Prostate gland (tissue), 2 donors: ENCODE results near the gene BAIAP2. TPM values are rescaled to one million over a fixed set of nuclear protein-coding genes. Genes with fewer than 3 reads are reported as not detected.

Source experiments
- DNase-seq: peaks from one replicate; pipeline ENCODE4 v3.0.0-alpha.2; 2019; ENCODE audit warnings: low spot score
- H3K27ac ChIP-seq, 2 donors: fragments of 200-600 bp; sonication (generic); 2 replicates each; pipeline ENCODE4 v1.5.1; 2017 to 2019
- H3K27me3 ChIP-seq: fragments of 200-600 bp; sonication (generic); replicated peaks from 2 replicates; pipeline ENCODE4 v1.5.1; 2019; ENCODE audit not compliant: insufficient read depth
- H3K36me3 ChIP-seq, 2 donors: fragments of 200-600 bp; sonication (generic); 1 replicate in 1 of 2; 2 replicates in 1 of 2; pipeline versions ENCODE4 v1.5.1 to v1.8.1; 2017 to 2019
- H3K4me1 ChIP-seq: fragments of 200-600 bp; sonication (generic); replicated peaks from 2 replicates; pipeline ENCODE4 v1.5.1; 2019
- H3K4me3 ChIP-seq, 2 donors: fragments of 200-600 bp; sonication (generic); 2 replicates each; pipeline ENCODE4 v1.5.1; 2017 to 2019
- H3K9me3 ChIP-seq: fragments of 200-600 bp; sonication (generic); 2 replicates; pipeline ENCODE4 v1.5.1; 2017
- CTCF ChIP-seq, 4 experiments: fragments of 200-600 bp in 2 of 4; fragments of 450-650 bp in 2 of 4; sonication (generic) in 2 of 4; IDR thresholded peaks; 1 replicate in 3 of 4; 2 replicates in 1 of 4; pipeline ENCODE4 v1.5.1; 2016 to 2019; ENCODE audit warnings: antibody characterized with exemption in 4 of 4, mild to moderate bottlenecking in 2 of 4, moderate library complexity in 2 of 4
- POLR2A ChIP-seq: fragments of 450-650 bp; IDR thresholded peaks from one replicate; pipeline ENCODE4 v1.6.1; 2016; ENCODE audit warnings: antibody characterized with exemption, mild to moderate bottlenecking
- POLR2AphosphoS5 ChIP-seq: sonication (generic); formaldehyde crosslinking; IDR thresholded peaks from one replicate; pipeline ENCODE4 v1.6.1; 2017; ENCODE audit warnings: antibody characterized with exemption
- WGBS: methylation state at CpG from one replicate; pipeline ENCODE4 v1.1.5; 2018; 5-methylcytosine and 5-hydroxymethylcytosine counted together
- intact Hi-C: fragments of 100-400 bp; cut with DNase I; formaldehyde crosslinking; loops from one replicate; pipeline ENCODE4 v1.14.2; 2022
- total RNA-seq, 2 donors: library from RNA; depleted of rRNA; stranded (reverse); fragments of >200 nt; gene quantifications; one replicate each; pipeline ENCODE4 v1.1.0, GENCODE V29; 2016

BAIAP2 gene
- total RNA-seq, 2 donors from 2014 or later, result 125 to 148 TPM

DNA sequence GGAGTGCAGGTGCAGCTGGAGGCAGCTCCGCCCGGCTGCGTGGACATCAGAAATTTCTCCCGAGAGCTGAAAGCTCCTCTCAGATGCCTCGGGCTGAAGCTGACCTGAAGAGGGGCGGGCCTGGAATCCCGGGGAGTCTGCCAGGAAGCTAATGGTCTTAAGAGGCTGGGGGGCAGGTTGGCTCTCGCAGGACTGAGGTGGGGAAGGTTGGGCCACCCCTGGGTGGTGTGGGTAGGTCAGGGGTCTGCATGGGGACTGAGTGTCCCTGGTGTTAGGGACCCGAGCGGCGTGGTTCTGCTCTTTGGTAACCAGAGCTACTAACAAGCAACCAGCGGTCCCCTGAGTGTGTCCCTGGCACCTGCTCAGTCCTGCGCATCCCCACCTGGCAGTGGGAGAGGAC lies 39.8 kb upstream of the BAIAP2 start:
- TF ChIP-seq POLR2AphosphoS5 (no peak), CTCF (IDR thresholded peaks at IDR 0.05) (no peak)
- DNase-seq, result no peak
- H3K9me3 ChIP-seq, result no peaks in the 10 kb centered on the region
- H3K27me3 ChIP-seq, result no peaks in the 10 kb centered on the region
- peaks cover 10% of the 10 kb centered on the region for H3K4me1 ChIP-seq
- H3K4me3 ChIP-seq, result no peak overlapping the region
- intact Hi-C loops, result loop anchor here (10.0 kb wide), 1 partner anchor 250 kb away; no protein-coding TSS in a partner anchor
- H3K36me3 ChIP-seq, result peaks cover 8 to 31% of the 10 kb centered on the region in 2 donors
- 93% methylated on average over 13 of the region's 13 CpGs for WGBS
- H3K27ac ChIP-seq, result no peak overlapping the region

DNA sequence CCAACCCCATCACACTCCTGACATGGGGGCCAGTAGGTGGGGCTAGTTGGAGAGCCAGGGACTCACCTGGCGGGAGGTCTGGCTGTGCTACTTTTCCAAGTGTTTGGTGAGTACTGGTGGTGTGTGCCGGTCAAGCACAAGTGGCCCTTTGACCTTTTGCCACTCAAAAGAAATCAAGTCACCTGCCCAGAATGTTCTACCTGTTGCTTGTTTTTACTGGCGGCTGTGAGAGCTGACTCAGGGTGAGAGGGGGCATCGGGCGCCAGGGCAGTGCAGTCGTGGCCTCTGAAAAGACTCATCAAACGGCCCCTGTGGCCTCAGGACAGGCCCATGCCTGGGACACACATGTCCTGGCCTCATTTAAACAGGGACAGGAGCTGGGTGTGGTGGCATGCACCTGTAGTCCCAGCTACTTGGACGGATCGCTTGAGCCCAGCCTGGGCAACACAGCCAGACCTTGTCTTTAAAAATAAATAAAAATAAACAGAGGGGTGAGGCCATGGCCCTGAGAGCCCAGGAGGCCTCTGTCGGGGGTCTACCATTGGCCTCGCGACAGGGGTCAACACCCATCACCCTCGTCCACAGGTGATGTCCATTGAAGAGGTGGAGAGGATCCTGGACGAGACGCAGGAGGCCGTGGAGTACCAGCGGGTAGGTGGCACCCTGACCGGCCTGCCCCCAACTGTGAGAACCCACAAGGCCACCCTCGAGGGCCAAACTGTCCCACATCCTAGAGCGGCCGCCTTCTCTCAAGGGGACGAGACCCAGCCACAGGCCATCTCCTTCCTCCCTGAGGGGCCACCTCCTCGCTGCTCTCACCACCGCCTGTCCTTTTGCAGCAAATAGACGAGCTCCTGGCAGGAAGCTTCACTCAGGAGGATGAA lies 38.3 kb upstream of the BAIAP2 start:
- no peaks in the 10 kb centered on the region for H3K27me3 ChIP-seq

GRCh38 chr17:80997424-80998117 lies 37.4 kb upstream of the BAIAP2 start:
- TF ChIP-seq POLR2AphosphoS5, result no peak
- no peak for TF ChIP-seq CTCF (IDR thresholded peaks at IDR 0.05)
- TF ChIP-seq POLR2A, result no peak
- DNase-seq, result no peak
- WGBS, result 89% methylated on average over 31 of the region's 32 CpGs
- H3K4me1 ChIP-seq, result peaks cover 10% of the 10 kb centered on the region
- H3K4me3 ChIP-seq, result no peak overlapping the region
- no peaks in the 10 kb centered on the region for H3K9me3 ChIP-seq
- intact Hi-C loops, result loop anchor here (10.0 kb wide), 1 partner anchor 247 kb away; no protein-coding TSS in a partner anchor
- no peaks in the 10 kb centered on the region for H3K27me3 ChIP-seq
- H3K36me3 ChIP-seq, result peaks cover 8 to 31% of the 10 kb centered on the region in 2 donors
- H3K27ac ChIP-seq, result no peak overlapping the region

More for the DNA sequence above, 38.3 kb upstream of the BAIAP2 start:
- intact Hi-C loops, result loop anchor here (10.0 kb wide), 1 partner anchor 248 kb away; no protein-coding TSS in a partner anchor
- Histone ChIP-seq H3K9me3 (no peaks in the 10 kb centered on the region), H3K4me1 (peaks cover 10% of the 10 kb centered on the region), H3K4me3 (no peak overlapping the region), H3K36me3 (peaks cover 8 to 31% of the 10 kb centered on the region in 2 donors), H3K27ac (no peak overlapping the region)
- WGBS, result 93% methylated on average over 25 of the region's 25 CpGs
- TF ChIP-seq POLR2A (no peak), POLR2AphosphoS5 (no peak), CTCF (IDR thresholded peaks at IDR 0.05) (no peak)
- no peak for DNase-seq

GRCh38 chr17:80998118-80998747 lies 36.7 kb upstream of the BAIAP2 start:
- peaks cover 8 to 31% of the 10 kb centered on the region in 2 donors for H3K36me3 ChIP-seq
- intact Hi-C loops, result loop anchor here (10.0 kb wide), 1 partner anchor 247 kb away; no protein-coding TSS in a partner anchor
- H3K9me3 ChIP-seq, result no peaks in the 10 kb centered on the region
- H3K4me3 ChIP-seq, result no peak overlapping the region
- H3K27me3 ChIP-seq, result no peaks in the 10 kb centered on the region
- no peak overlapping the region for H3K27ac ChIP-seq
- DNase-seq, result no peak
- H3K4me1 ChIP-seq, result peaks cover 4% of the 10 kb centered on the region
- no peak for TF ChIP-seq POLR2A
- TF ChIP-seq CTCF (IDR thresholded peaks at IDR 0.05), result no peak
- TF ChIP-seq POLR2AphosphoS5, result no peak
- 94% methylated on average over 19 of the region's 19 CpGs for WGBS
